A673 (cell line): Measurements from ENCODE around the gene NOD2. TPM values are rescaled to one million over a fixed set of nuclear protein-coding genes. Genes with fewer than 3 reads are reported as not detected.

ENCODE experiments used
- BruUV-seq: library from RNA; stranded (reverse); fragments of 400-500 nt; replicated peaks from 2 replicates; lab custom pipeline; 2021; lab: Mats Ljungman, UMichigan
- CTCF ChIA-PET: fragments of 300-600 bp; sonication (Branson Sonifier 250); formaldehyde crosslinking; loops from one replicate; lab custom pipeline; 2022; ENCODE audit warnings: antibody characterized with exemption; lab: Charles Lee
- POLR2A ChIA-PET: fragments of 300-600 bp; sonication (Branson Sonifier 250); formaldehyde crosslinking; loops from one replicate; lab custom pipeline; 2022; ENCODE audit warnings: antibody characterized with exemption; ENCODE audit not compliant: low non-redundant PET; lab: Charles Lee
- DNase-seq: peaks from one replicate; pipeline ENCODE4 v3.0.0-alpha.2; 2015; ENCODE audit warnings: low spot score
- H3K27ac ChIP-seq: fragments of 200-600 bp; sonication (generic); 2 replicates; pipeline ENCODE4 v1.5.1; 2016; ENCODE audit warnings: mixed run types, low read depth, mild to moderate bottlenecking, mixed read lengths, antibody characterized with exemption, low read length; ENCODE audit not compliant: poor library complexity, severe bottlenecking
- H3K27me3 ChIP-seq: fragments of 200-600 bp; sonication (generic); replicated peaks from 2 replicates; pipeline ENCODE4 v1.6.1; 2017; ENCODE audit warnings: mixed run types, low read depth, mild to moderate bottlenecking, mixed read lengths, antibody characterized with exemption, low read length; ENCODE audit not compliant: insufficient read depth, poor library complexity
- H3K36me3 ChIP-seq: fragments of 200-600 bp; sonication (generic); 2 replicates; pipeline ENCODE4 v1.6.1; 2016; ENCODE audit warnings: mixed run types, mild to moderate bottlenecking, mixed read lengths, antibody characterized with exemption, low read length; ENCODE audit not compliant: insufficient read depth, poor library complexity, severe bottlenecking
- H3K4me1 ChIP-seq: fragments of 200-600 bp; sonication (generic); 2 replicates; pipeline ENCODE4 v1.6.1; 2017; ENCODE audit warnings: mixed run types, mild to moderate bottlenecking, mixed read lengths, antibody characterized with exemption, low read length; ENCODE audit not compliant: insufficient read depth, poor library complexity, severe bottlenecking
- H3K4me3 ChIP-seq: fragments of 200-600 bp; sonication (generic); 2 replicates; pipeline ENCODE4 v1.5.1; 2016; ENCODE audit warnings: low read depth, mixed run types, mild to moderate bottlenecking, mixed read lengths, low read length; ENCODE audit not compliant: poor library complexity, severe bottlenecking
- H3K9me3 ChIP-seq: fragments of 200-600 bp; sonication (generic); 2 replicates; pipeline ENCODE4 v1.6.1; 2016; ENCODE audit warnings: mixed run types, low read depth, mild to moderate bottlenecking, mixed read lengths, antibody characterized with exemption, low read length; ENCODE audit not compliant: poor library complexity, severe bottlenecking
- CTCF ChIP-seq: fragments of 300-800, 200-600 bp; sonication (generic); conservative IDR thresholded peaks from 2 replicates; pipeline ENCODE4 v1.5.1; 2017; ENCODE audit warnings: low read depth, mild to moderate bottlenecking, antibody characterized with exemption, low read length, moderate library complexity, mixed read lengths
- EZH2 ChIP-seq: fragments of 200-600 bp; sonication (generic); IDR thresholded peaks from 2 replicates; pipeline ENCODE4 v1.6.1; 2017; ENCODE audit warnings: borderline replicate concordance, low read depth, mild to moderate bottlenecking, mixed read lengths, antibody characterized with exemption, low read length; ENCODE audit not compliant: poor library complexity, severe bottlenecking
- intact Hi-C: fragments of 100-400 bp; cut with micrococcal nuclease; formaldehyde crosslinking; loops from one replicate; pipeline ENCODE4 v1.10.0; 2022; ENCODE audit not compliant: unreplicated experiment
- microRNA-seq: library from miRNA; unstranded; fragments of <30 nt; microRNA quantifications from one replicate; pipeline ENCODE4 v1.2.0, GENCODE V29; 2021
- total RNA-seq: library from RNA; stranded (reverse); gene quantifications from 2 replicates; pipeline ENCODE4 v1.2.3, GENCODE V29; 2021

The NOD2 gene
- total RNA-seq, 1 experiment from 2014 or later = not detected

- Histone ChIP-seq H3K27me3 (no peaks in the 10 kb centered on the region), H3K36me3 (no peaks in the 10 kb centered on the region), H3K4me1 (no peaks in the 10 kb centered on the region), H3K27ac (no peak overlapping the region), H3K4me3 (no peak overlapping the region), H3K9me3 (no peaks in the 10 kb centered on the region)
- no peak for DNase-seq
- POLR2A ChIA-PET = no interaction called here
- BruUV-seq = no TSS peak
- intact Hi-C loops = no loop called here
- no peak for TF ChIP-seq EZH2
- no peak for TF ChIP-seq CTCF
- CTCF ChIA-PET = interaction anchor here (1.6 kb wide), 1 partner anchor 28 kb away, joined by 3 read pairs; no protein-coding TSS in a partner anchor
These were observed 85.1 kb downstream of the NOD2 start for GRCh38 chr16:50778284-50779163.

GRCh38 chr16:50781043-50781442, 87.6 kb downstream of the NOD2 start:
- Histone ChIP-seq H3K4me3 (no peak overlapping the region), H3K4me1 (no peaks in the 10 kb centered on the region), H3K36me3 (no peaks in the 10 kb centered on the region), H3K27ac (no peak overlapping the region), H3K27me3 (no peaks in the 10 kb centered on the region), H3K9me3 (no peaks in the 10 kb centered on the region)
- TF ChIP-seq EZH2 (no peak), CTCF (peak; percentile 33; the same call in 1 of the 2 replicates)
- intact Hi-C loops = no loop called here
- BruUV-seq = no TSS peak
- ChIA-PET POLR2A (no interaction called here), CTCF (no interaction called here)
- DNase-seq = no peak

GRCh38 chr16:50781518-50781917, 88.1 kb downstream of the NOD2 start:
- no peaks in the 10 kb centered on the region for H3K4me1 ChIP-seq
- H3K27me3 ChIP-seq = no peaks in the 10 kb centered on the region
- POLR2A ChIA-PET = no interaction called here
- no TSS peak for BruUV-seq
- DNase-seq = no peak
- H3K36me3 ChIP-seq = no peaks in the 10 kb centered on the region
- H3K9me3 ChIP-seq = no peaks in the 10 kb centered on the region
- no peak for TF ChIP-seq CTCF
- TF ChIP-seq EZH2 = no peak
- intact Hi-C loops = no loop called here
- no peak overlapping the region for H3K4me3 ChIP-seq
- CTCF ChIA-PET = no interaction called here
- H3K27ac ChIP-seq = no peak overlapping the region

Small RNA genes lying within 50 kb of the gene (microRNA-seq; reads per million reads assigned to microRNA genes)
- not detected for gene MIR3181

Other genes with a start within 250 kb of the NOD2 start
- gene NKD1, start 145.2 kb upstream of the NOD2 start, total RNA-seq = 0.57 and 1.1 TPM in 2 replicates
- not detected in 2 replicates for gene SNX20, start 12.3 kb upstream of the NOD2 start, total RNA-seq
- 6.3 and 9.5 TPM in 2 replicates for gene CYLD, start 48.5 kb downstream of the NOD2 start, total RNA-seq